IPS-NIHi11 (cell line): ENCODE results near the gene WDR64.

Experiments
- DNase-seq: peaks from one replicate; pipeline ENCODE4 v3.0.0; 2012; ENCODE audit warnings: mixed read lengths, low spot score

WDR64 gene

DNA sequence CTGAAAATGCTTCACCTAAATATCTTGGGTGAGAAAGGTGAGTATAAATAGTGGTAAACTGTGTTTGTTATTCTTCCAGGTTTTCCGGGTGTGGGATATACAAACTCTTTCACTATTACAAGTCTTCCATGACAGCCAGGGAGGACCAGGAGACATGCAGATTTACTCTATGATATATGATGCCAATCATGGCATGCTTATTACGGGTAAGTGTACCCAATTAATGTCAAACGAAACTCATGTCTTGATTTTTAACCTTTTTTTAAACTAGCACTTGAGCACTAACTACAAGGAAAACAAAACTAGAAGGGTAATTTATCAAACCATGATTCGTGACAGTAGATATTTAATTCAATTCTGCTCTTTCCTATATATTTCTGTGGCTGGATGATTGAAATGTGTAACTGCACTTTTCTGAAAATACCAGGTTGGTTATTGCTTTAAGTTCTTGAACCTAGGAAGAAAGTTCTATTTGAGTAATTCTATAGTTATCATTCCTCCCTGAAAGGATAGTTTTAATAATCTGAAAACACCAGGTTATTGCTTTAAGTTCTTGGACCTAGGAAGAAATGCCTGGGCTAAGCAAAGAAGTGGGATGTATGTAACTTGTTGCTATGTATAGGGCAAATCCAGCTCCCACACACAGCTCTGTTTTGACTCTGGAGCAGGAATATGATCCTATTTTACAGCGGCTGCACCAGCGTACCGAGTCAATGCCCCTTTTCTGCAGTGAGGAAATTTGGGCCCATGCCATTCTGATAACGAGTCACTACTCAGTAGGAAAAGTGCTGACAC lies 86.4 kb downstream of the WDR64 start:
- DNase-seq = no peak

DNA sequence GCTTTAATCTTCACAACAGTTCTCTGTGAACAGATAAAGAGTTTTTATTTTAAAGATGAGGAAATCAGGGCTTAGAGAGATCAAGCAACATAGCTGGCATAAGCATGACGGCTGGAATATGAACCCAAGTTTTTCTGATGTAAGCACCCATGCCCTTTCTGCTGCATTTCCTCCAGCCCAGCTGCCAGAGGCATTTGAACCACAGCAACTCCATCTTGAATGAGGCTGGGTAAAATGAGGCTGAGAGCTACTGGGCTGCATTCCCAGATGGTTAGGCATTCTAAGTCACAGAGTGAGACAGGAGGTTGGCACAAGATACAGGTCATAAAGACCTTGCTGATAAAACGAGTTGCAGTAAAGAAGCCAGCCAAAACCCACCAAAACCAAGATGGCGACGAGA lies 90.0 kb downstream of the WDR64 start:
- DNase-seq = no peak

DNA sequence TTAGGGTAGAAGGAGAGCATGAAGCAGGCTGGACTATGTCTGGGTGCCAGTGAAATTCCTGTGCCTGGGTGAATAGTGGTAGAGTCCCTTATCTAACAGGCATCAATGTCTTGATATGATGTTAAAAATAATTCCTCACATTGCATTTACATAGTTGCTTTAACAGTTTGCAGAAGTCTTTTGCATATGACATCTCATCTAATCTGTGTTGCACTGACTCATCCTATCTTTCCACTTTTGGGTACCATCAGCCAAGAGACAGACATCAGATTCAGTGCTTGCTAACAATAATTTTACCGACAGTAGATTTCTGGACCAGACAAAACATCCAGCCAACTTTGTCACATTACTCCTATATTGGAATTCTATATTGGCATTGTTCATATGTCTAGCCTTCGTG lies 92.5 kb downstream of the WDR64 start:
- DNase-seq = no peak

DNA sequence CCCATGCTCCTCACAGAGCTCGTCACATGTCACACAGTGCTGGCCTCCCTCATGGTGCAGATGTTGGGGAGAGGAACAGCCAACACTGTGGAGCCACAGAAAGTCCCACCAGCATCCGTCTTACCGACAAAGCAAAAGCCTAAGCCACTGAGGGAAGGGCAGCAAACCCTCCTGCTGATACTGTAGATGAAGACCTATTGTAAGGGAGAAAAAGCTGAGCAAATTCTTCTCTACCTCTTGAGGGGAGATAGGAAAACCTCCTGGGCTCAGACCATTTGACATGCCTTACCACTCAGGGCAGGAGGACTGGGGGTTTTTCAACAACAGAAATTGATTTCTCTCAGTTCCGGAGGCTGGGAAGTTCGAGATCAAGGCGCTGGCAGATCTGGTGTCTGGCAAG lies 95.9 kb downstream of the WDR64 start:
- no peak for DNase-seq

DNA sequence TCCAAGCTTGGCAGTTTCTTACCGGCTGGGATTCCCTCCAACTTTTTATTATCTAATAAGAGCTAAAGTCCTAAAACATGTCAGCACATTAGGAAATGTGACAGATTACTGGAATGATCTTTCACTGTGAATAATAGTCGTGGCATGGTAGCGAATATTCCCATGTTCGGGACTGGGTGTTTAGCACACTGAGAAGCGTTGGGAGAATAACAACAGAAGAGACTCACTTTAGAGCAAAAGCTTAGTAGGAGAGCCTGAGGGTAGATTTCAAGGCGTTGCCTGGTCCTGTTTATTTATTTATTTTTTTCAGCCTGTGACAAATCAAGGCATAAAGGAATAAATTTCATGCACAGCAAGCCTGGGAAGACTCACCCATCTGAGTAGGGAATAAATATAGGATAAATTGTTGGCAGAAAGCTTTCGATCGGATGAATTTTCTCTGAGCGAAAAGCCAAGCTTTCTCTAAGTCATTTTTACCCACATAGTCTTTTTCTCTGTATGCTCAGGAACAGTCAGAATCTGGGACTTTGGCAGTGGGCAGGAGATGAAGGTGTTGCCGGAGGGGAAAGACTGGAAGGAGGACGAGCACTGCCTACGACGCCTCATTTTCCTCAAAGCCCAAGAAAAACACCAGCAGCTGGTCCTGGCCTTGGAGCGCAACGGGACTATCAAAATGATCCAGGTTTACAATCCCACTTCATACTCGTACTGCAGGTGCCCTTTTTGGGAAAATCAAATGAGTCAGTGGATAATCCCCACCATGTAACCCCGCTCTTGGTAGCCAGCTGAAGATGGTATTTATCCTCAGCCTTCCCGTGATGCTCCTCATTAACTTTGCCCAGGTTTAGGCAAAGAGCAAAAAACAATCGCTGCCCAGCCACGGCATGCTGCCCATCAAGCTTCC lies 97.2 kb downstream of the WDR64 start:
- no peak for DNase-seq

DNA sequence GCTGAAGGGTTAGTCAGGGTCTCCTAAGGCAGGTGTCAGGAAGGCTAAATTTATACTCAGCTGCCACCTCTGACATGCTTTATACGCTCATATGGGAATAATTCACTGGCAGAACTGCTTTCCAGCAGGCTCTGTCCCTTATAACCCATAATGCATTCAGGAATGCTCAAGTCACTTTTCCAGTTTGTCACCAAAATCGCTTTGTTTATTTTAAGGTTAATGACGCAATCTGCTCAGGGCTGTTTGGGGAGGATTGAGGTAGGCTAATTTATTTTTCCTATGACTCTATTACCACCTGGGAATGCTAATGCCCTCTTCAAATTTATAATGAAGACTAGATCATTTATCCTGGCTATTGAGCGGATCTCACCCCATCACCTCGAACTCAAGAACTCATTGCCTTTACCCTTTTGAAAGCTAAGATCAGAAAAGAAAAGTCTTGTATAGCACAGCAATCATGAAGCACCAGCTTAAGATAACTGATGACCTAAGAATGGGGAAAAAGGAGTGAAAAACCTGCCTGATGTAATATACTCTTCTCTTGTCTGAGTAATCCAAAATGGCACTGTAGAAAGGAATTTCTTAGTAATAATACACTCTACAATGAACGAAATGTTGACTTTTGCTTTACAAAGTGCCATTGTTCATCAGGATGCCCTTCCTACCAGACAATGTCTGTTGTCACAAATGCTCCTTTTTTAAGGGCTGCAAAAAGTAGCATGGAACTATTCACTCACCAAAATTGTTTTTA lies 98.0 kb downstream of the WDR64 start:
- DNase-seq = no peak

DNA sequence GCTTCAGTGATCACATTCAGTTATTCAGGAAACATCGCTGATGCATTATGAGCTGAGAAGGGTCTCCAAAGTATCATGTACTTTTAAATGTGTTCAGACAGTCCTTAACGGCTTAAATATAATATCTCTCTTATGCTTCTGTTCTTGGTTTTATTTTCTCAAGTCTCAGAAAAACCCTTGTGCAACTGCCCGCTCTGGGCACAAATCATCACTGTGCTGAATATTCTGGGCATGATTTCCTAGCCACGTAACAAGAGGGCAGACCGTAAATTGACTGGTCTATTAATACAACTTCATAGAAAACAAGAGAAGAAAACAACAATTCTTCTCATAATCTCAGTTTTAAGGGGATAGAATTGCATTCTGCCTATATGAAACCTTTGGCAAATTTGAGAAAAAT lies 99.4 kb downstream of the WDR64 start:
- no peak for DNase-seq

DNA sequence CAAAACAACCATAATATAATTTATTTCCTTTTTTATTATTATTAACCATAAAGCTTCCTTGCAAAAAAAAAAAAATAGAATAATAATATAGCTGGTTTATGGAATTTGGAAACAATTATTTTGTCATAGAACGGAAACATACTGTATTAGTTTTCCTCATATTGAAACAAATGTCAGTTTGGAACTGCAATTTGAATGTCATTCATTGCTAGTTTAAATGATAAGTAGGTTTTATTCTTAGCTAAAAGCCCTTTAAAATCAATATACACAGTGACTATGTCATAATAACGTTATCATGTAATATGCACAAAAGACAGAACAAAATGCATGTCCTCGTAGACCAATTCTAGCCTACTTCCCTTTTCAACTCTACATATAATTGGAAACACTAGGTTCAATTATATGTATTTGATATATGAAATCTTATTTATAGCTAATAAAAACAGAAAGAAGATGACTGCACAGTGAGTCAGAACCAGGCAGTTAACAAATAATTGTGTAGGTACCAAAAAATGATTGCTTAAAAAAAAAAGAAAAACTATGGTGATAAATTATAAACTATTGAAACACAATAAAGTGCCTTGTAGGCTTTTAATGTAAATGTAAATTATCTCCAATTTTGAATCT lies 110.7 kb downstream of the WDR64 start:
- no peak for DNase-seq

DNA sequence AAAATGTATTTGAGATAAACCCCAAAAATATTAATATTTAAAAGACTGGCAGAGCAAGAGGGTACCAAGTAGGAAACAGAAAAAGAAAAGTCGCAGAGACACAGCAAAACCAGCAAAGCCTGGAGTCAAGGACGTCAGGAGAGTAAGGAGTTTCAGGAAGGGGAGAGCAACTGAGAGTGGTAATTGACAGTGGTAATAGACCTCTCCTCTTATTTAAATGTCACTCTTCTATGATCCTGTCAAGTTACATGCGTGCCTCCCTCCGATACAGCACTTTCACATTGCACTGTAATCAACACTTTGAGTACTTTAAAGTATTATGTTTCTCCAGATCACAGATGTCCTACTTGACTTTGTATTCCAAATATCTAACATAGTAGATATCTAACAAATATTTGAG lies 113.3 kb downstream of the WDR64 start:
- DNase-seq = no peak

DNA sequence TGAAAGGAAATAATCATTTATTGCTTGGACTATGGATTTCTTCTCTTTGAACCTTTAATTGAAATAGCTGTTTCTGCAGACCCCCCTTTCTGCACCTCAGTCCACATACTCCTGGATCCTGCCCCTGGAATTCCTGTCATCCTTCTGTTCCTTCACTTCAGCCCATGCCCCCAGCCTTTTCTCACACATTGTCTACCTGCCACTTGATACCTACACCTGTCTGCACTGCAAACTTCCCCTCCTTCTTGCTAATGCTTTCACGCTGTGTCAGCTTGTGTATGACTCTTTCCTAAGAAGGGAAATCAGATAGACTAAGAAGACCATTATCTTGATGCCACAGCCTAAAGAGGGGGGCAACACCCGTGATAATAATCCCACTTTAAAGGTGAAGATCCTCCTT lies 115.7 kb downstream of the WDR64 start:
- DNase-seq = no peak

DNA sequence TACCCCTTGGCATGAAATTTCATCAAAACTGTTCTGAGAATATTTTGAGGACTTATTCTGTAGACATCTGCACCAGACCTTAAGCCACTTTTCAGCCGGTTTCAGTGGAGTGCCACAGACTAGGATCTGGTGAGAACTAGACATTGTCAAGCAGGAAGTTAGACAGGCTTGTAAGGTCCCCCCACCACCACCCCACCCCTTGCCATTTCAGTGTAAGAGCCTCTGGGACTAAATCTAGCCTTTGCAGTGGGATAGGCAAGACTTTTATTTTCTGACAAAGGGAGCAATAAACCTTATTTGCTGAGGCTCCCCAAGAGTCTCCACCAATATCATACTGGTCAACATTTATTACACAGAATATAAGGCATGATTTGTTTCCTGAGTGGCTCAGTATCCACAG lies 118.0 kb downstream of the WDR64 start:
- DNase-seq = no peak

DNA sequence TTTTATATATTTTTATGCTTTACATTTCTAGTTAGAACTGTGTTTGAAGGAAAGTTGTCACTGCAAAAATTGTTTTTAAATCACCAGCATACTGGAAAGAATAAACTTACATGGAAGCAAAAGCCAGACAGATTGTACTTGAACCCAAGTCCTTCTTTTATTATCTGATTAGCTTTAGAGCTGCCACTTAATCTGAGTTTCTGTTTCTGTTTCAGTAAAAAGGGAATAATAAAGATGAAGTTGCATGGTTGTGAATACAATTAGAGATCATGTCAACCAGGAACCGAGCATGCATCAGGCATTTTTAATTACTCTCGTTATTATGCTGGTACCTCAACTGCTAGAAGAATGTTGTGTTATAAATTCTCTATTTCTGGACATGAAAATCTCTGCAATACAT lies 119.0 kb downstream of the WDR64 start:
- no peak for DNase-seq

DNA sequence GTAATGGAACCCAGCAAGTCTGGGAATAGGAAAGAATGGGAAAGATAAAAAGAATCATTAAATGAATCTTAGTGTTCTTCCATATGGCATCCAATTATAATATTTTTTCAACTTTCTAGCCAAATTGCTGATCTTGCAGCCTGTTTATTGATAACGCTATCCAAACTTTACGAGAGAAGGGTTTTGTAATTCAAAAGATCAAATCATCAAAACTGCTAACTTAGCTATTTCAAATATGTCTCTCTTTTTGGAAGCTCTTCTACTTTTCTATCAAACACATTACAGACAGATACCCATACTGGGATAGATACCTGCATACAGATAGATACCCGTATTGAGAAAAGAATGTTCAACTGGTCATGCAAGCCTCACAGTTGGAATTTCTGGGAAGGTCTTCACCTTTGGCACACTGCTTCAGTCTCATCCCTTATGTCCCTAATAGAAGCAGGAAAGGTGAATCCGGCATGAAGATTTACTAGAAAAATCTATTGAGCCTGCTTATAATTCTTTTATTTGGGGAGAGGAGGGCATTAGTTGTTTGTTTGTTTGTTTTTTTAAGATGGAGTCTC lies 120.9 kb downstream of the WDR64 start:
- no peak for DNase-seq

DNA sequence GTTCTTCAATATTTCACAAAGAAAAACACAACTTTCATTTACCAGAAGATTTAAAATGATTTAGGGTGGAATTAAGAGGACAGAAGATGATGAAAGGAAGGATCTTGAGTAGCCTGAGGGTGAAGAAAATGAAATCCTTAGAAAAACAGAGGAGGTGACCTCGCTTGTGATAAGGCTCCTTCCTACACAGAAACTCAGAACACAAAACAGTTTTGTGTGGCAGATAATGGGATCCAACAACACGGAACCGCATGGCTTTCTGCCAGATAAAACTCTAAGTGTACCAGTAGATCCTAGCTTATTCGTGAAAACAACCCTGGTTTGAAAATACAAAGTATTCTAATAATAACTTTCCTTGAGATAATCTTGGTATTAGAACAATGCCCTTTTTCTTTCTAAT lies 121.9 kb downstream of the WDR64 start:
- no peak for DNase-seq

DNA sequence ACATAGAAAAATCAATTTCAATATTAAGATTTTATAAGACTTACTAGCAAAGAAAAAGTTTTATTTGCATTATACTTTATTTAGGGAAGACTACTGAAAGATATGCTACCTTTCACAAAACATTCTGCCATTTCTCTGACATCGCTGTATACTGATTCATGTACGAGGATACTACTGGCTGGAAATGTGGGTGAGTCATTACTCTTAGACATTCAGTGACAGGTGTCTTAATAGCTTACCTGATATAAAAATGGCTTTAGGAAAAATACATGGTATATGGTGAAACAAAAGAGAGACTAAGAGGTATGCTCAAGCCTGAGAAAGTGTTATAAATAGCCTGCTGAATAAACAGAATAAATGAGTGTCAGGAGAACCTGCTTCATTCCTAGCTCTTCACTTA lies 122.9 kb downstream of the WDR64 start:
- DNase-seq = no peak

DNA sequence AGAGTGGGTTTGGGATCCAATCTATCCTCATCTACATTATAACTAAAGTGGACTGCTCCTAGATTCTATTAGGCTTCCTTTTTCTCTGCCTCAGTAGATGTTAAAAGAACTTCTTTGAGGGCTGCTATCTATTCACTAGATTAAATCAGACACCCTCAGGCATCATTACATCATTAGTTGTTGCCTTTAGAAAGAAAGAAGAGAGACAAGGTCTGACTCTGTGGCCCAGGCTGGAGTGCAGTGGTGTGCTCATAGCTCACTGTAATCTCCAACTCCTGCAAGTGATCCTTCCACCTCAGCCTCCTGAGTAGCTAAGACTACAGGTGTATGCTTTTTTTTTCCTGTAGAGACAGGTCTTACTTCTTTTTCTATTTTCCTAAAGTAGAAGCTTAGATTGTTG lies 124.8 kb downstream of the WDR64 start:
- no peak for DNase-seq

DNA sequence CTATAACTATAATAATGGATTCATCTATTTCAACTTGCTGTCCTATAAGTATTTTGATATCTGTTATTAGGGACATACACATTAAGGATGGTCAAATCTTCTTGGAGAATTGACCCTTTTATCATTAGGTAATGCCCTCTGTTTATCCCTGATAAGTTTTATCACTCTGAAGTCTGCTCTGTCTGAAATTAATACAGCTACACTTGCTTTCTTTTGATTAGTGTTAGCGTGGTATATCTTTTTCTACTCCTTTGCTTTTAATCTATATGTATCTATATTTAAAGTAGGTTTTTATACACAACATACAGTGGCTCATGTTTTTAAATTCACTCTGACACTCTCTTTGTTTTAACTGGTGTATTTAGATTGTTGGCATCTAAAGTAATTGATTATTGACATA lies 126.0 kb downstream of the WDR64 start:
- no peak for DNase-seq

DNA sequence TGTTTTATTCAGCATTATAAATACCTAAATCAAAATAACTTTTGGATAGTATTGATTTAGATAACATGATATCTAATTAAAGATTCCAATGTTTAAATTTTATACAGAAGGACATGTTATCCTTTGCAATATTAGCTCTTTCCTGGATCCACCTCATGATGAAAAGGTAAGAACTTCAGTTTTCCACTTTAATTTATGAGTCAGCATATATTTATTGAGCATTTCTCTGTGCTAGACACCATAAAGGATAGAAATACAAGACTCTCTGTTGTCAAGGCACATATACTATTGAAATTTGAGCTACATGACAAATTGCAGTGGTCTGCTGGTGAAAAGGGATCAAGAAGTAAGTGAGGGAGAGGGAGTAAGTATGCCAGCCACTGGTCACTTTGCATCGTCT lies 127.8 kb downstream of the WDR64 start:
- DNase-seq = no peak

DNA sequence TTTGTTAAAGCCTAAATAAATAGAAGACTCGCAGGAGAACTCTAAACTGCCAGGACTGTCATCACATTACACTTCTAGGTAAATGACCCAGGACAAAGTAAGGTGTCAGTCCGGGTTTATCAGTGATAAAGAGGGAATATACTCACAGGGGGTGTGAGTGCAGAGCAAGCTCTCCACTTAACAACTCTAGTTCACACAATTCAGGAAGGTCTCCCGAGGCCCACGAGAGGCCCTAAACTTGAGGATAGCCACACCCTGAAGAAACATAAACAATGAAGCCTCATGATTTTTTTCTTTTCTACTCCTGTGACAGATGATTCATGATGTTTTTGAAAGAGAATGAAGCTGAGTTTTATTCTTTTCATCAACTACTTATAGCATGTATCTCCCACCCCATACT lies 130.3 kb downstream of the WDR64 start:
- no peak for DNase-seq

DNA sequence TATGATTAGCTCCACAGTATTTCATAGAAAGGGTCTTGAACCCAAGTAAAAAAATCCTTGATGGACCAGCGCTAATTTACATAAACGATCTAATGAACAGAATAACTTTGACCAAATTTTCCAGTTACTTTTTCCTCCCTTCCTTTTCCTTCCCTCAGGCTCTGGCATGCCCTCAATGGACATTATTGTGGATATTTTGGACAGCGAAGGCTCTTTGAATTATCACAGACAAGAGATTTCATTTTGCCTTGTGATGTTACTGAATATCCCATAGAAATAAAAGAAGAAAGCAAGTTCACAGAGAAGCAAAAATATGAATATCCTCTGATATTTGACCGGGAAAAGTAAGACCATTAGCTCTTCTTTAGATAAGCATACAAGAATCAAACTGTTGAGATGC lies 135.6 kb downstream of the WDR64 start:
- no peak for DNase-seq

DNA sequence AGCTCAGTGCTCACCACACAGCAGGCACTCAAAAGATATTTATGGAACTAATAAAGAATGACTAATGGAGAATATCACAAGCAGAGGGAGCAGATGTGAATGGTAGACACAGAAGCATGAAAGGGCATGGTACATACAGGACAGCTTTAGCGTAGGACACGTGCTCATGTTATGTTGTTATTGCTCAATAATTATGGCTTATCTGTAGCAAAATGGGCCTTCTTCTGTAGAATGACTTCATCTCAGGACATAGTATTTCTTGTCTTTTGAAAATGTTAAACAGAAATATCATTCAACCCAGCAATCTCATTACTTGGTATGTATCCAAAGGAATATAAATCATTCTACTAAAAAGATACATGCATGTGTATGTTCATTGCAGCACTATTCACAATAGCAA lies 137.0 kb downstream of the WDR64 start:
- no peak for DNase-seq

DNA sequence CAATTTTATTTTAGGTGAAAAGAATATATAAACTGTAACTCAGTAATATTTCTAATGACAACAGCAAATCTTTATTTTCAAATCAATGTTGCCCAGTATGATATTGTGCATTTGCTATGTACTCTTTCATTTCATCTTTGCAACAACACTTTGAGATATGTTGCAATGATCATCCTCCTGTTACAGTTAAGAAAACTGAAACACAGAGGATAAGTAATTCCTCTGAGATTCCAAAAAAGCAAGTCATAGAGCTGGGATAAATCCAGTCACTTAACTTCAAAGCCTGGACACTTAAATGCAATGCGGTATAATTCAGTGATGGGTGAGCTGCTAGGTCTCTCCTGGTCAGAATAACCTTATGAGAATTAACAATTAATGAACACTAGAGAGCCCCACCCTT lies 147.3 kb downstream of the WDR64 start:
- no peak for DNase-seq
